ENCODE results near the gene PLEKHA1. TPM values are rescaled to one million over a fixed set of nuclear protein-coding genes. Genes with fewer than 3 reads are reported as not detected.

The PLEKHA1 gene
- polyA plus RNA-seq, 1 of the 3 experiments (the other 2 are of a cell fraction): 8.4 TPM

GRCh38 chr10:122404576-122404975 lies 30.1 kb downstream of the PLEKHA1 start:
- ChIA-PET POLR2A (no interaction called here), CTCF (interaction anchor here (1.0 to 1.1 kb wide), 3 partner anchors 9 to 504 kb away, joined by 3 read pairs; no protein-coding TSS in a partner anchor)

GRCh38 chr10:122407375-122408125 lies 33.0 kb downstream of the PLEKHA1 start:
- POLR2A ChIA-PET: no interaction called here
- Histone ChIP-seq H3K27ac (ENCODE audit: low read depth in 2 of 2, low read length in 1 of 2) (0 out of 4 replicates have a peak overlapping the region, but pooled peaks of 1 of the 2 experiments have one; percentile 2), H3K9me2 (no peaks in the 10 kb centered on the region), H3K36me3 (replicated peaks in 1 of 2; ENCODE audit: control insufficient read depth in 1 of 2, insufficient read depth in 2 of 2, low read length in 1 of 2) (peaks cover 27 to 46% of the 10 kb centered on the region in 2 experiments), H3K79me2 (ENCODE audit: insufficient read depth) (no peaks in the 10 kb centered on the region), H3K4me3 (ENCODE audit: low read depth in 2 of 2, low read length in 1 of 2) (no peak overlapping the region), H3K9me3 (no peaks in the 10 kb centered on the region), H2AFZ (ENCODE audit: low read depth) (no peak overlapping the region), H3K4me2 (no peak overlapping the region), H3K4me1 (ENCODE audit: control insufficient read depth in 1 of 2, insufficient read depth in 2 of 2, low read depth in 1 of 2, low read length in 1 of 2) (no peaks in the 10 kb centered on the region; a peak in 1 of 4 replicates), H3K27me3 (ENCODE audit: insufficient read depth) (no peaks in the 10 kb centered on the region), H3K9ac (no peak overlapping the region), H4K20me1 (ENCODE audit: insufficient read depth) (no peaks in the 10 kb centered on the region), H3F3A (replicated peaks; ENCODE audit: insufficient read depth) (no peaks in the 10 kb centered on the region)
- no peak for DNase-seq
- WGBS (ENCODE audit: low lambda C conversion rate): 73% methylated on average over 8 of the region's 8 CpGs
- CTCF ChIA-PET: interaction anchor here (0.7 kb wide), 1 partner anchor 9 kb away, joined by 3 read pairs; no protein-coding TSS in a partner anchor
- TF ChIP-seq GABPA (IDR thresholded peaks at IDR 0.05; ENCODE audit: low read depth): no peak
- TF ChIP-seq PBX3 (IDR thresholded peaks at IDR 0.05): no peak

More at GRCh38 chr10:122404576-122404975, 30.1 kb downstream of the PLEKHA1 start:
- no peaks in the 10 kb centered on the region for H3K9me3 ChIP-seq
- no peaks in the 10 kb centered on the region for H3K79me2 ChIP-seq (ENCODE audit: insufficient read depth)
- no peak overlapping the region for H2AFZ ChIP-seq (ENCODE audit: low read depth)
- no peak overlapping the region for H3K27ac ChIP-seq (ENCODE audit: low read depth in 2 of 2, low read length in 1 of 2)
- no peaks in the 10 kb centered on the region for H4K20me1 ChIP-seq (ENCODE audit: insufficient read depth)
- TF ChIP-seq NRF1 (IDR thresholded peaks at IDR 0.05; ENCODE audit: low read depth, low read length) (no peak), EZH2phosphoT487 (IDR thresholded peaks at IDR 0.05; ENCODE audit: borderline replicate concordance, low read depth) (no peak), FOXM1 (IDR thresholded peaks at IDR 0.05; ENCODE audit: low read depth) (no peak), RFX5 (IDR thresholded peaks at IDR 0.05; ENCODE audit: low read length) (no peak), FOSL2 (IDR thresholded peaks at IDR 0.05; ENCODE audit: borderline replicate concordance, low read depth) (no peak), JUND (IDR thresholded peaks at IDR 0.05) (no peak), EP300 (IDR thresholded peaks at IDR 0.05; ENCODE audit: borderline replicate concordance in 1 of 2, low read depth in 1 of 2, low read length in 1 of 2) (no peak), MXI1 (IDR thresholded peaks at IDR 0.05; ENCODE audit: low read depth, low read length) (no peak), TAF1 (IDR thresholded peaks at IDR 0.05; ENCODE audit: borderline replicate concordance, low read depth, low read length) (no peak), ELF1 (IDR thresholded peaks at IDR 0.05) (no peak)
- TF ChIP-seq, protein P1, sequence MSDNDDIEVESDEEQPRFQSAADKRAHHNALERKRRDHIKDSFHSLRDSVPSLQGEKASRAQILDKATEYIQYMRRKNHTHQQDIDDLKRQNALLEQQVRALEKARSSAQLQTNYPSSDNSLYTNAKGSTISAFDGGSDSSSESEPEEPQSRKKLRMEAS (IDR thresholded peaks at IDR 0.05; ENCODE audit: low read depth): no peak
- no peak overlapping the region for H3K4me3 ChIP-seq (ENCODE audit: low read depth in 2 of 2, low read length in 1 of 2)
- no peak overlapping the region for H3K9ac ChIP-seq
- H3K36me3 ChIP-seq (replicated peaks in 1 of 2; ENCODE audit: control insufficient read depth in 1 of 2, insufficient read depth in 2 of 2, low read length in 1 of 2): peaks cover 35 to 51% of the 10 kb centered on the region in 2 experiments
- H3F3A ChIP-seq (replicated peaks; ENCODE audit: insufficient read depth): no peaks in the 10 kb centered on the region
- no peaks in the 10 kb centered on the region; a peak in 1 of 4 replicates for H3K4me1 ChIP-seq (ENCODE audit: control insufficient read depth in 1 of 2, insufficient read depth in 2 of 2, low read depth in 1 of 2, low read length in 1 of 2)
- H3K4me2 ChIP-seq: no peak overlapping the region
- WGBS (ENCODE audit: low lambda C conversion rate): 88% methylated on average over 2 of the region's 2 CpGs
- H3K9me2 ChIP-seq: no peaks in the 10 kb centered on the region
- no peaks in the 10 kb centered on the region for H3K27me3 ChIP-seq (ENCODE audit: insufficient read depth)
- no peak for DNase-seq
